Measurements from ENCODE around the gene ITFG1. TPM values are rescaled to one million over a fixed set of nuclear protein-coding genes. Genes with fewer than 3 reads are reported as not detected.

Gene ITFG1
- total RNA-seq, 2 experiments from 2014 or later = 18.0 to 18.5 TPM

DNA sequence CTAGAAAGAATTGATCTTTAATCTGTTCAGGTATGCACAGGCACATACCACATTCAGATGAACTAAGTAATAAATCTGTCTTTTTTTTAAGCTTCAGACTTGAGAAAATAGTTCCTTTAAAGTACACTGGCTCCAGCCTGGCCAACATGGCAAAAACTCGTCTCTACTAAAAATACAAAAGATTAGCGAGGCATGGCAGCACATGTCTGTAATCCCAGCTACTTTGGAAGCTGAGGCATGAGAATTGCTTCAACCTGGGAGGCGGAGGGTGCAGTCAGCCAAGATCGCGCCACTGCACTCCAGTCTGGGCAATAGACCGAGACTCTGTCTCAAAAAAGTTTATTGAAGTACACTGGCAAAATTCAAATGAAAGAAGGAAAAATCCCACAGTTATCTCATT, 206.1 kb downstream of the ITFG1 start:
- no peak for ATAC-seq (ENCODE audit: poor library complexity)
- H3K4me1 Mint-ChIP-seq (ENCODE audit: low read depth) = no peaks in the 10 kb centered on the region
- Histone ChIP-seq H3K27me3 (ENCODE audit: control insufficient read depth in 1 of 2, insufficient read depth in 2 of 2, low read length in 2 of 2) (no peaks in the 10 kb centered on the region), H3K27ac (ENCODE audit: low read depth in 1 of 2, low read length in 2 of 2) (no peak overlapping the region), H3K9me3 (ENCODE audit: control insufficient read depth in 1 of 2, insufficient read depth in 1 of 2, low read length in 2 of 2) (no peaks in the 10 kb centered on the region), H3K4me1 (ENCODE audit: insufficient read depth, low read length) (no peaks in the 10 kb centered on the region), H3K36me3 (ENCODE audit: insufficient read depth, low read length) (peaks cover 21% of the 10 kb centered on the region), H3K4me3 (ENCODE audit: low read length) (no peak overlapping the region)
- ChIA-PET CTCF (no interaction called here), POLR2A (no interaction called here)
- no peak overlapping the region for H3K27ac Mint-ChIP-seq
- no peak for DNase-seq
- H3K27me3 Mint-ChIP-seq = no peaks in the 10 kb centered on the region
- H3K4me3 Mint-ChIP-seq = no peak overlapping the region
- no peaks in the 10 kb centered on the region for H3K9me3 Mint-ChIP-seq
- H3K36me3 Mint-ChIP-seq (ENCODE audit: low read depth) = peaks cover 54% of the 10 kb centered on the region
- intact Hi-C loops (cut with DNase I, micrococcal nuclease) = no loop called here
- no peak for TF ChIP-seq CTCF (IDR thresholded peaks at IDR 0.05)

DNA sequence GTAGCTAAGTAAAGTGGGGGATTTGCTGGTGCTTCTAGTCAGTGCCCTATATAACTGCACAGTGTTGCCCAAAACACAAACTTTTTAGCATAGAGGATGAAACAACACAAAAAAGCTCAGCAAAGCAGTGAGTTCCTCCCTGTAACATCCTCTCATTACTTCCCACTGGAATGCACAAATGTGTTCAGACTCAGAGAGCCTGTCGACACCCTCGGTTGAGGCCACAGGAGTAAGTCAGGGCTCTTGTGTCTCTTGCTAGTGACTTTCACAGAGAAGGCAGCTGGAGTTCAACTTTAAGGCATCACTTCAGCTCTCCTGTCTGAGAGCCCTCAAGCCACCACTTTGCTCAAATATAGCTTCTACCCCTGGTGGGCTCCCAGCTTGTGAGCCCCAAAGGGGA, 209.9 kb downstream of the ITFG1 start:
- H3K36me3 Mint-ChIP-seq (ENCODE audit: low read depth) = peaks cover 36% of the 10 kb centered on the region
- CTCF ChIA-PET = no interaction called here
- intact Hi-C loops (cut with DNase I, micrococcal nuclease) = no loop called here

GRCh38 chr16:47247690-47248089, 213.2 kb downstream of the ITFG1 start:
- Mint-ChIP-seq H3K4me1 (ENCODE audit: low read depth) (no peaks in the 10 kb centered on the region), H3K4me3 (no peak overlapping the region), H3K27ac (no peak overlapping the region), H3K36me3 (ENCODE audit: low read depth) (peaks cover 35% of the 10 kb centered on the region), H3K9me3 (no peaks in the 10 kb centered on the region), H3K27me3 (no peaks in the 10 kb centered on the region)
- H3K4me3 ChIP-seq (ENCODE audit: low read length) = no peak overlapping the region
- ChIA-PET POLR2A (no interaction called here), CTCF (interaction anchor here (1.3 kb wide), 1 partner anchor 16 kb away, joined by 3 read pairs; no protein-coding TSS in a partner anchor)
- H3K36me3 ChIP-seq (ENCODE audit: insufficient read depth, low read length) = peaks cover 4% of the 10 kb centered on the region
- TF ChIP-seq CTCF (IDR thresholded peaks at IDR 0.05) = no peak
- no peaks in the 10 kb centered on the region for H3K27me3 ChIP-seq (ENCODE audit: control insufficient read depth in 1 of 2, insufficient read depth in 2 of 2, low read length in 2 of 2)
- DNase-seq (no peak), ATAC-seq (ENCODE audit: poor library complexity) (no peak)
- no peaks in the 10 kb centered on the region for H3K9me3 ChIP-seq (ENCODE audit: control insufficient read depth in 1 of 2, insufficient read depth in 1 of 2, low read length in 2 of 2)
- H3K4me1 ChIP-seq (ENCODE audit: insufficient read depth, low read length) = no peaks in the 10 kb centered on the region
- intact Hi-C loops (cut with DNase I, micrococcal nuclease) = no loop called here
- no peak overlapping the region for H3K27ac ChIP-seq (ENCODE audit: low read depth in 1 of 2, low read length in 2 of 2)

More for the DNA sequence above, 209.9 kb downstream of the ITFG1 start:
- no peak for ATAC-seq (ENCODE audit: poor library complexity)
- Histone ChIP-seq H3K27me3 (ENCODE audit: control insufficient read depth in 1 of 2, insufficient read depth in 2 of 2, low read length in 2 of 2) (no peaks in the 10 kb centered on the region), H3K36me3 (ENCODE audit: insufficient read depth, low read length) (peaks cover 4% of the 10 kb centered on the region), H3K4me3 (ENCODE audit: low read length) (no peak overlapping the region), H3K27ac (ENCODE audit: low read depth in 1 of 2, low read length in 2 of 2) (no peak overlapping the region), H3K4me1 (ENCODE audit: insufficient read depth, low read length) (no peaks in the 10 kb centered on the region), H3K9me3 (ENCODE audit: control insufficient read depth in 1 of 2, insufficient read depth in 1 of 2, low read length in 2 of 2) (no peaks in the 10 kb centered on the region)
- Mint-ChIP-seq H3K4me3 (no peak overlapping the region), H3K27me3 (no peaks in the 10 kb centered on the region), H3K9me3 (no peaks in the 10 kb centered on the region), H3K4me1 (ENCODE audit: low read depth) (no peaks in the 10 kb centered on the region), H3K27ac (no peak overlapping the region)
- TF ChIP-seq CTCF (IDR thresholded peaks at IDR 0.05) = no peak
- DNase-seq = no peak
- POLR2A ChIA-PET = no interaction called here

Data from CD4-positive, alpha-beta T cell (primary cell).